Glutamatergic neuron (in vitro differentiated cells): ENCODE results near the gene RAPGEF5. TPM values are rescaled to one million over a fixed set of nuclear protein-coding genes. Genes with fewer than 3 reads are reported as not detected.

ENCODE experiments used
- DNase-seq: peaks from one replicate; pipeline ENCODE4 v3.0.0; 2022
- H3K27ac Mint-ChIP-seq: one replicate; pipeline ENCODE4 v1.8.0; 2020; ENCODE audit warnings: mild to moderate bottlenecking, mixed read lengths, inconsistent platforms; ENCODE audit not compliant: unreplicated experiment
- H3K27me3 Mint-ChIP-seq: one replicate; pipeline ENCODE4 v1.8.0; 2020; ENCODE audit warnings: mild to moderate bottlenecking, moderate library complexity, mixed read lengths, inconsistent platforms; ENCODE audit not compliant: unreplicated experiment
- H3K36me3 Mint-ChIP-seq: one replicate; pipeline ENCODE4 v1.8.0; 2020; ENCODE audit warnings: mild to moderate bottlenecking, mixed read lengths, inconsistent platforms; ENCODE audit not compliant: unreplicated experiment
- H3K4me1 Mint-ChIP-seq: one replicate; pipeline ENCODE4 v1.8.0; 2020; ENCODE audit warnings: mild to moderate bottlenecking, low read depth, mixed read lengths, inconsistent platforms; ENCODE audit not compliant: unreplicated experiment
- H3K4me3 Mint-ChIP-seq: one replicate; pipeline ENCODE4 v1.8.0; 2020; ENCODE audit warnings: mild to moderate bottlenecking, mixed read lengths, inconsistent platforms; ENCODE audit not compliant: unreplicated experiment
- H3K9me3 Mint-ChIP-seq: one replicate; pipeline ENCODE4 v1.8.0; 2020; ENCODE audit warnings: mild to moderate bottlenecking, moderate library complexity, mixed read lengths, inconsistent platforms; ENCODE audit not compliant: unreplicated experiment
- total RNA-seq: library from RNA; stranded (reverse); fragmentation: NEBNext Ultra II Directional; extraction: Animal tissue kit (Norgen Biotek cat#: 25700); gene quantifications from one replicate; pipeline ENCODE4 v1.2.1, GENCODE V29; 2021; ENCODE audit not compliant: unreplicated experiment
- TF ChIP-seq, protein P1 (sequence below): fragments of 200-600 bp; sonication (generic); IDR thresholded peaks from one replicate; pipeline ENCODE4 v1.5.0; 2021; ENCODE audit not compliant: partially characterized antibody, unreplicated experiment

RAPGEF5 gene
- total RNA-seq, 1 donor from 2014 or later: 169 TPM

DNA sequence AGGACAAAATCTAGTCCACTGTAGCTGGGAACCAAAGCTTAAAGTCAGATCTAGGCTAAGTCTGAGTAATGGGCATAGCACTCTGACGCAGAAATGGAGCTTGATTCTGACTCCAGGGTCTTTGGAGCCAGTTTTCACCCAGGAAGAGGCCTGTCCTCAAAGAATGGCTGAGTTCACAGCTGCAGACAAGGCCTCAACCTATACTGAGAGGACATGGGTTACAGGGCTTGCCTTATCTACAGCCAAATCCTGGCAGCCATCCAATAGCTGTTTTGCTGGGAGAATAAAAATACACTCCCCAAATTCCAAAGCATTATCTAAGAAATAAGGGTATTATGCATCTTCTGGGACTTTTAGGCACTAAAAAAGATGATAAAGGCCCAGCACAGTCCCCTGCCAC is 154.8 kb downstream of the RAPGEF5 start:
- Mint-ChIP-seq H3K4me1 (peaks cover 9% of the 10 kb centered on the region), H3K36me3 (no peaks in the 10 kb centered on the region), H3K9me3 (peaks cover 4% of the 10 kb centered on the region), H3K27ac (no peak overlapping the region), H3K27me3 (peaks cover 2% of the 10 kb centered on the region), H3K4me3 (no peak overlapping the region)
- TF ChIP-seq, protein P1, sequence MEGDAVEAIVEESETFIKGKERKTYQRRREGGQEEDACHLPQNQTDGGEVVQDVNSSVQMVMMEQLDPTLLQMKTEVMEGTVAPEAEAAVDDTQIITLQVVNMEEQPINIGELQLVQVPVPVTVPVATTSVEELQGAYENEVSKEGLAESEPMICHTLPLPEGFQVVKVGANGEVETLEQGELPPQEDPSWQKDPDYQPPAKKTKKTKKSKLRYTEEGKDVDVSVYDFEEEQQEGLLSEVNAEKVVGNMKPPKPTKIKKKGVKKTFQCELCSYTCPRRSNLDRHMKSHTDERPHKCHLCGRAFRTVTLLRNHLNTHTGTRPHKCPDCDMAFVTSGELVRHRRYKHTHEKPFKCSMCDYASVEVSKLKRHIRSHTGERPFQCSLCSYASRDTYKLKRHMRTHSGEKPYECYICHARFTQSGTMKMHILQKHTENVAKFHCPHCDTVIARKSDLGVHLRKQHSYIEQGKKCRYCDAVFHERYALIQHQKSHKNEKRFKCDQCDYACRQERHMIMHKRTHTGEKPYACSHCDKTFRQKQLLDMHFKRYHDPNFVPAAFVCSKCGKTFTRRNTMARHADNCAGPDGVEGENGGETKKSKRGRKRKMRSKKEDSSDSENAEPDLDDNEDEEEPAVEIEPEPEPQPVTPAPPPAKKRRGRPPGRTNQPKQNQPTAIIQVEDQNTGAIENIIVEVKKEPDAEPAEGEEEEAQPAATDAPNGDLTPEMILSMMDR: no peak
- DNase-seq: no peak

DNA sequence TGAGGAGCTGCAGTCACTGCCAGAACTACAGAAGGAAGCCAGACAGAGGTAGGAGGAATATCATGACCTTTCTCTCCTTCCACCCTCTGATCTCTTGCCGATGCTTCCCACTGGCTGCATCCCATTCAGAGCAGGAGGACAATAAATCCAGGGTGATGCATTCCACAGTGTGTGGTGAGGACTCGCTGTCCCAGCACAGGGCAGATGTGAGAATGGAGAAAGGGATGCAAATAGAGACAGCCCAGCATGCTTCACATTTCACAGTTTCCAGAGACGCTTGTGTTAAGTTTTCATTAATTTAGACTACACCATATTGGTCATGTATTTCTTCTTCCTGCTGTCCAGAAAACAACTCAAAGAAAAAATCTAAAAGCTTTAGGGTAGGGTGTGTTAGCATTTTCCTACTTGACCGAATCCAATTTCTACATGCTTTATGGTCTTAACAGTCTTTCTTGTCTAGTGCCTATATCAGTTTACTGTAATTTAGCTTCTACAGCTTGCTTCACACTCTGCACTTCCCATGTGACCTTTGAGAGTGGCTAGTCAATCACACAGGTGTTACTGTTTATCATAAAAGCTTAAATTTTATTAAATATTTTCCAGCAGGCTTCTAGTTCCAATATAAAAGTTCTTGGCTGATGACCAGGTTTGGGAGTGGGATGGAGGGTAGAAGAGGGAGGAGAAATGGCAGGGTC is 155.6 kb downstream of the RAPGEF5 start:
- H3K36me3 Mint-ChIP-seq: no peaks in the 10 kb centered on the region
- H3K27me3 Mint-ChIP-seq: peaks cover 2% of the 10 kb centered on the region
- H3K4me1 Mint-ChIP-seq: peaks cover 17% of the 10 kb centered on the region
- DNase-seq: no peak
- no peak overlapping the region for H3K27ac Mint-ChIP-seq
- TF ChIP-seq, protein P1: no peak
- H3K9me3 Mint-ChIP-seq: peaks cover 4% of the 10 kb centered on the region
- H3K4me3 Mint-ChIP-seq: no peak overlapping the region

DNA sequence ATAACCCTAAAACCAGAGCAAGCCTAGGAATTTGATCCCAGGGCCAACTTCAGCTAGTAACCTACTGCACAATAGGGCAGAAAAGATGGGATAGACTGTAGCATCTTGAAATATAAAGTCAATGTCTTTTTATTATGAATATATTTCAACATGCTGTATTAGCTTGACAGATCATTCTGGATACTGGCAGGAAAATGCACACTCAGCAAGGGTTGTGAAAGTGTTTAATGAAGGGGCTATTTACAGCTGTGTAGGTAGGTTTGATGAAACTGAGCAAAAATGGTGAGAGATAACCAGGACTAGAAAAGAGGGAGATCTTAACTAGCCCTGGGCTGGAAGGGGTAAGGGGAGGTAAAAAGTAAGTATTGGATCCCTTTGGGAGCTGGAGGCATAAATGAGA is 156.2 kb downstream of the RAPGEF5 start:
- no peak for DNase-seq
- Mint-ChIP-seq H3K4me3 (peak overlapping the region; percentile 32), H3K27me3 (peaks cover 2% of the 10 kb centered on the region), H3K27ac (no peak overlapping the region), H3K4me1 (peaks cover 20% of the 10 kb centered on the region), H3K36me3 (no peaks in the 10 kb centered on the region), H3K9me3 (peaks cover 4% of the 10 kb centered on the region)
- TF ChIP-seq, protein P1: no peak

DNA sequence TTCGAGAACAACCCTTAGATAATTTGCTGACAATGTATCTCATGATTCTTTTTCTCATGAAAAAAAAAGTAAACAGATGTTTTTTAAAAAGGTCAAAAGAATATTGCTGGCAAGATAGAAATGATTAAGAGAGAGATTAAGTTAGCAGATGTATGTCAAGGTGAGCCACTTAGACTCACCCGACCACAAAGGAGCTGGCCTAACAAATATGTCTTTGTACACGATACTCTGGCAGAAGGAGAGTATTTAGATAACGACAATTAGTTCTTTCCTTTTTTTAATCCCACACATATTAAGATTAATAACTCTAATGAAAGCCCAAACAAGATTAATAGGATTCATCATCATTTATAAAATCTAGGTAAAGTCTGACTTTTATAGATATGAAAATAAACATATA is 156.7 kb downstream of the RAPGEF5 start:
- peaks cover 25% of the 10 kb centered on the region for H3K4me1 Mint-ChIP-seq
- no peak for DNase-seq
- no peak overlapping the region for H3K27ac Mint-ChIP-seq
- TF ChIP-seq, protein P1: no peak
- no peaks in the 10 kb centered on the region for H3K36me3 Mint-ChIP-seq
- H3K27me3 Mint-ChIP-seq: peaks cover 2% of the 10 kb centered on the region
- H3K4me3 Mint-ChIP-seq: no peak overlapping the region
- H3K9me3 Mint-ChIP-seq: peaks cover 4% of the 10 kb centered on the region

DNA sequence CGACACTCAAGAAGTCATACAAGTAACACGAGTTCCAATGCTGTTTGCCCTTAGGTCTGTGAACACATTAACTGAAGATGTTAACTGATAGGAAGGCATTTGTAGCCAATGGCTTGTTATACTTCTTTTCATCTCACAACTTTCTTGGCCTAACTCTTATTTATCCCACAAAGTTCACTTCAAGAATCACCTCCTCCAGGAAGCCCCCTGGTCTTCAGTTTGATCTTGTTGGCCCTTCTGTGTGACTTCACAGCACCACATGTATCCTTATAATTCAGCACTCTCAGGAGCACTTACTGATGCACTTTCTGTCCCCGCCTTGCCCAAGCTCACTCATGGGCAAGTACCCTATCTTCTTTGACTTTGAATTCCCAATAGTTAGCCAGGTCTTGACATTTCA is 159.6 kb downstream of the RAPGEF5 start:
- Mint-ChIP-seq H3K36me3 (no peaks in the 10 kb centered on the region), H3K27ac (no peak overlapping the region), H3K27me3 (peaks cover 12% of the 10 kb centered on the region), H3K9me3 (peaks cover 22% of the 10 kb centered on the region), H3K4me3 (no peak overlapping the region), H3K4me1 (peaks cover 43% of the 10 kb centered on the region)
- DNase-seq: no peak
- TF ChIP-seq, protein P1: no peak
